ENCODE results near the gene UCP3. TPM values are rescaled to one million over a fixed set of nuclear protein-coding genes. Genes with fewer than 3 reads are reported as not detected.

The UCP3 gene
- total RNA-seq, 1 experiment from 2014 or later, result 1.3 TPM

DNA sequence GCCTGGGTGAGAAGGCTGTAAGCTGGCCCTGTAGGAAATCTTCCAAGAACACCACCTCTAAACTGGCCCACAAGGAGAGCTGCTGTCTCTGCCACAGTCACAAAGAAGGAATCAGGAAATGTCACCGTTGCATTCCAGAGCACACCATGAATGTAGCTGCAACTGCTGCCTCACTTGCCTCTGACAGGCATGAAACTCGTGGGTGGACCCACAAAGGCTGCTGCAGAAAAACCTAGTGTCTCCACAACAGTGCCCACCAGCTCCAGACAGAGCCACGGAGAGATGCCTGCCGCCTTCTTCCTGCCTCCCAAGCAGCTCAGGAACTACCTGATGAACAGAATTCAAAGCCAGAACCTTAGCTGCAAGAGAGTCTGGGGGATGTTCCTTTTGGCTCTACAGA, 47.6 kb downstream of the UCP3 start:
- Histone ChIP-seq H3K9me2 (ENCODE audit: insufficient read depth) (no peaks in the 10 kb centered on the region), H4K20me1 (ENCODE audit: insufficient read depth) (no peaks in the 10 kb centered on the region), H2AFZ (ENCODE audit: low read depth, low read length, poor library complexity, severe bottlenecking) (no peak overlapping the region), H3K36me3 (ENCODE audit: control insufficient read depth in 1 of 2, insufficient read depth in 2 of 2, low read length in 2 of 2) (no peaks in the 10 kb centered on the region), H3K4me2 (ENCODE audit: low read length) (no peak overlapping the region), H3K4me3 (replicated peaks in 1 of 2; ENCODE audit: low read depth in 1 of 2, low read length in 2 of 2) (no peak overlapping the region), H3K9me3 (ENCODE audit: control insufficient read depth in 1 of 2, insufficient read depth in 1 of 2, low read depth in 1 of 2, low read length in 2 of 2) (no peaks in the 10 kb centered on the region), H3K27ac (ENCODE audit: low read depth, low read length) (no peak overlapping the region), H3K4me1 (ENCODE audit: control insufficient read depth in 1 of 2, insufficient read depth in 2 of 2, low read length in 2 of 2) (peaks cover 1 to 11% of the 10 kb centered on the region in 2 experiments; a peak in 3 of 4 replicates), H3K79me2 (ENCODE audit: insufficient read depth, low read length) (no peaks in the 10 kb centered on the region), H3K9ac (ENCODE audit: low read length) (no peak overlapping the region), H3K27me3 (ENCODE audit: insufficient read depth, low read length) (no peaks in the 10 kb centered on the region)
- DNase-seq (ENCODE audit: low read depth, low spot score), result no peak
- ChIA-PET RAD21 (ENCODE audit: low non-redundant PET in 1 of 2, low total read pairs in 2 of 2, uncharacterized antibody in 2 of 2, unreplicated experiment in 2 of 2) (no interaction called here), CTCF (no interaction called here), POLR2A (interaction anchor here (0.7 kb wide), 1 partner anchor 8 kb away, joined by 3 read pairs; no protein-coding TSS in a partner anchor)
- TF ChIP-seq CBX3 (IDR thresholded peaks at IDR 0.05; ENCODE audit: low read depth), result no peak
- TF ChIP-seq ELF1 (IDR thresholded peaks at IDR 0.05; ENCODE audit: borderline replicate concordance, low read depth), result no peak
- ATAC-seq, result no peak
- intact Hi-C loops (cut with micrococcal nuclease), result loop anchor here (5.0 to 10.0 kb wide), 3 partner anchors 131 to 296 kb away; no protein-coding TSS in a partner anchor
- no TSS peak for BruUV-seq (replicated peaks)

GRCh38 chr11:73958521-73959141, 50.3 kb downstream of the UCP3 start:
- Histone ChIP-seq H3K4me2 (ENCODE audit: low read length) (no peak overlapping the region), H3K36me3 (ENCODE audit: control insufficient read depth in 1 of 2, insufficient read depth in 2 of 2, low read length in 2 of 2) (no peaks in the 10 kb centered on the region), H2AFZ (ENCODE audit: low read depth, low read length, poor library complexity, severe bottlenecking) (no peak overlapping the region), H3K9me3 (ENCODE audit: control insufficient read depth in 1 of 2, insufficient read depth in 1 of 2, low read depth in 1 of 2, low read length in 2 of 2) (no peaks in the 10 kb centered on the region), H3K4me3 (replicated peaks in 1 of 2; ENCODE audit: low read depth in 1 of 2, low read length in 2 of 2) (no peak overlapping the region), H3K4me1 (ENCODE audit: control insufficient read depth in 1 of 2, insufficient read depth in 2 of 2, low read length in 2 of 2) (peaks cover 7 to 13% of the 10 kb centered on the region in 2 experiments; a peak in 3 of 4 replicates), H3K27ac (ENCODE audit: low read depth, low read length) (no peak overlapping the region), H3K79me2 (ENCODE audit: insufficient read depth, low read length) (no peaks in the 10 kb centered on the region), H3K9me2 (ENCODE audit: insufficient read depth) (no peaks in the 10 kb centered on the region), H4K20me1 (ENCODE audit: insufficient read depth) (no peaks in the 10 kb centered on the region), H3K27me3 (ENCODE audit: insufficient read depth, low read length) (no peaks in the 10 kb centered on the region), H3K9ac (ENCODE audit: low read length) (no peak overlapping the region)
- RAD21 ChIA-PET (ENCODE audit: low non-redundant PET in 1 of 2, low total read pairs in 2 of 2, uncharacterized antibody in 2 of 2, unreplicated experiment in 2 of 2), result no interaction called here
- CTCF ChIA-PET, result no interaction called here
- DNase-seq (ENCODE audit: low read depth, low spot score) (no peak), ATAC-seq (no peak)
- intact Hi-C loops (cut with micrococcal nuclease), result no loop called here
- POLR2A ChIA-PET, result no interaction called here
- no peak for TF ChIP-seq EZH2phosphoT487 (IDR thresholded peaks at IDR 0.05; ENCODE audit: borderline replicate concordance)
- TF ChIP-seq JUND (IDR thresholded peaks at IDR 0.05), result no peak
- TF ChIP-seq, protein P1, sequence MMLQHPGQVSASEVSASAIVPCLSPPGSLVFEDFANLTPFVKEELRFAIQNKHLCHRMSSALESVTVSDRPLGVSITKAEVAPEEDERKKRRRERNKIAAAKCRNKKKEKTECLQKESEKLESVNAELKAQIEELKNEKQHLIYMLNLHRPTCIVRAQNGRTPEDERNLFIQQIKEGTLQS (IDR thresholded peaks at IDR 0.05), result no peak
- TF ChIP-seq ZBTB33 (IDR thresholded peaks at IDR 0.05; ENCODE audit: extremely low read depth, insufficient replicate concordance, low read length), result no peak
- no peak for TF ChIP-seq ELF1 (IDR thresholded peaks at IDR 0.05; ENCODE audit: borderline replicate concordance, low read depth)
- TF ChIP-seq SRF (IDR thresholded peaks at IDR 0.05; ENCODE audit: low read depth), result no peak
- TF ChIP-seq YY1 (IDR thresholded peaks at IDR 0.05; ENCODE audit: extremely low read depth, insufficient replicate concordance, low read depth, low read length), result no peak
- TF ChIP-seq ZNF274 (IDR thresholded peaks at IDR 0.05; ENCODE audit: low read depth, low read length), result no peak
- no peak for TF ChIP-seq ZFX (IDR thresholded peaks at IDR 0.05)
- TF ChIP-seq EZH2 (IDR thresholded peaks at IDR 0.05), result no peak
- no peak for TF ChIP-seq EGR1 (IDR thresholded peaks at IDR 0.05; ENCODE audit: low read depth)
- TF ChIP-seq SP1 (IDR thresholded peaks at IDR 0.05; ENCODE audit: low read depth), result no peak
- TF ChIP-seq, protein P2, sequence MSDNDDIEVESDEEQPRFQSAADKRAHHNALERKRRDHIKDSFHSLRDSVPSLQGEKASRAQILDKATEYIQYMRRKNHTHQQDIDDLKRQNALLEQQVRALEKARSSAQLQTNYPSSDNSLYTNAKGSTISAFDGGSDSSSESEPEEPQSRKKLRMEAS (IDR thresholded peaks at IDR 0.05), result no peak
- BruUV-seq (replicated peaks), result no TSS peak

All from HCT116 (cell line).